Thyroid gland (tissue), 4 donors: ENCODE data around the gene TPH2.

Experiments
- CTCF ChIP-seq, 6 experiments: fragments of 200-600 bp in 3 of 6; fragments of 450-650 bp in 3 of 6; sonication (generic) in 3 of 6; IDR thresholded peaks; one replicate each; pipeline ENCODE4 v1.5.1; 2016 to 2019; ENCODE audit warnings: antibody characterized with exemption in 6 of 6, mild to moderate bottlenecking in 2 of 6, inconsistent platforms in 1 of 6, moderate library complexity in 1 of 6
- POLR2A ChIP-seq, 2 donors: fragments of 450-650 bp; IDR thresholded peaks; one replicate each; pipeline ENCODE4 v1.6.1; 2017; ENCODE audit warnings: antibody characterized with exemption in 2 of 2, mild to moderate bottlenecking in 2 of 2, moderate library complexity in 1 of 2

DNA sequence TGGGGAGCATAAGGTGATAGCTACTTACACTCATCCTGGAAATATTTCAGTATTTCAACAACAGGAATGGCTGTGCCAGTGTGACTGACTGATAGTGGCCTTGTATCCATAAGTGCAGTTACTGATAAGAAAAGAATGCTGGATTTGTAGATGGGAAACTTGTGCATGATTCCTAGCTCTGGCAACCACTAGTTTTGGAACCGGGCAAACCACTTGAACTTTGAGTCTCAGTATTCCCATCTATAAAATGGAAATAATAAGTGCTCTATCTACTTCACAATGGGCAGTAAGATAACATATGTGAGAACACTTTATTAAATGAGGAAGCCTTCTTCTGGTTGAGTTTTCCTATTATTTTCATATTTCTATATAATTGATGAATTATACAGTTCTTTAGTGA is 77.2 kb downstream of the TPH2 start:
- no peak for TF ChIP-seq CTCF (IDR thresholded peaks at IDR 0.05)
- no peak for TF ChIP-seq POLR2A (IDR thresholded peaks at IDR 0.05)
